ENCODE measurements around the gene ZRSR2. TPM values are rescaled to one million over a fixed set of nuclear protein-coding genes. Genes with fewer than 3 reads are reported as not detected.
"Not testable (repeated sequence)": the region's sequence is repeated elsewhere in the genome, so short reads cannot be mapped to it uniquely, and the experiment has no call there.

ZRSR2 gene, protein sequence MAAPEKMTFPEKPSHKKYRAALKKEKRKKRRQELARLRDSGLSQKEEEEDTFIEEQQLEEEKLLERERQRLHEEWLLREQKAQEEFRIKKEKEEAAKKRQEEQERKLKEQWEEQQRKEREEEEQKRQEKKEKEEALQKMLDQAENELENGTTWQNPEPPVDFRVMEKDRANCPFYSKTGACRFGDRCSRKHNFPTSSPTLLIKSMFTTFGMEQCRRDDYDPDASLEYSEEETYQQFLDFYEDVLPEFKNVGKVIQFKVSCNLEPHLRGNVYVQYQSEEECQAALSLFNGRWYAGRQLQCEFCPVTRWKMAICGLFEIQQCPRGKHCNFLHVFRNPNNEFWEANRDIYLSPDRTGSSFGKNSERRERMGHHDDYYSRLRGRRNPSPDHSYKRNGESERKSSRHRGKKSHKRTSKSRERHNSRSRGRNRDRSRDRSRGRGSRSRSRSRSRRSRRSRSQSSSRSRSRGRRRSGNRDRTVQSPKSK
- polyA plus RNA-seq (ENCODE audit: insufficient read length in 3 of 3) = 10 to 100 TPM; 15.4 to 22.6 (median 16.5) TPM
- long read RNA-seq, donor 1, partial matches to known transcripts = 0 of 1 reads
- long read RNA-seq, donor 1, other reads (novel, unspliced or antisense) = 0 of 1 reads
- long read RNA-seq, donor 2, partial matches to known transcripts = 0 of 1 reads
- long read RNA-seq, donor 2, other reads (novel, unspliced or antisense) = 0 of 1 reads
- long read RNA-seq, donor 3, partial matches to known transcripts = 0 of 1 reads
- long read RNA-seq, donor 3, other reads (novel, unspliced or antisense) = 0 of 1 reads
- long read RNA-seq, donor 4, partial matches to known transcripts = 0 of 20 reads
- long read RNA-seq, donor 4, other reads (novel, unspliced or antisense) = 20 of 20 reads
- long read RNA-seq, donor 5, partial matches to known transcripts = 0 of 1 reads
- long read RNA-seq, donor 5, other reads (novel, unspliced or antisense) = 0 of 1 reads
- long read RNA-seq, donor 6, partial matches to known transcripts = 0 of 3 reads
- long read RNA-seq, donor 6, other reads (novel, unspliced or antisense) = 0 of 3 reads
- long read RNA-seq, donor 7 = 0 reads
- long read RNA-seq, donor 8, partial matches to known transcripts = 0 of 1 reads
- long read RNA-seq, donor 8, other reads (novel, unspliced or antisense) = 0 of 1 reads
- long read RNA-seq, donor 9, partial matches to known transcripts = 0 of 3 reads
- long read RNA-seq, donor 9, other reads (novel, unspliced or antisense) = 0 of 3 reads
- long read RNA-seq, donor 10, partial matches to known transcripts = 0 of 2 reads
- long read RNA-seq, donor 10, other reads (novel, unspliced or antisense) = 0 of 2 reads
- long read RNA-seq, donor 11 = 0 reads
- long read RNA-seq, donor 12, partial matches to known transcripts = 0 of 3 reads
- long read RNA-seq, donor 12, other reads (novel, unspliced or antisense) = 0 of 3 reads
- long read RNA-seq, donor 13 = 0 reads
- long read RNA-seq, donor 14, partial matches to known transcripts = 5 of 7 reads
- long read RNA-seq, donor 14, other reads (novel, unspliced or antisense) = 0 of 7 reads
- long read RNA-seq, donor 15, partial matches to known transcripts = 0 of 1 reads
- long read RNA-seq, donor 15, other reads (novel, unspliced or antisense) = 0 of 1 reads
- long read RNA-seq, donor 16 = 0 reads

DNA sequence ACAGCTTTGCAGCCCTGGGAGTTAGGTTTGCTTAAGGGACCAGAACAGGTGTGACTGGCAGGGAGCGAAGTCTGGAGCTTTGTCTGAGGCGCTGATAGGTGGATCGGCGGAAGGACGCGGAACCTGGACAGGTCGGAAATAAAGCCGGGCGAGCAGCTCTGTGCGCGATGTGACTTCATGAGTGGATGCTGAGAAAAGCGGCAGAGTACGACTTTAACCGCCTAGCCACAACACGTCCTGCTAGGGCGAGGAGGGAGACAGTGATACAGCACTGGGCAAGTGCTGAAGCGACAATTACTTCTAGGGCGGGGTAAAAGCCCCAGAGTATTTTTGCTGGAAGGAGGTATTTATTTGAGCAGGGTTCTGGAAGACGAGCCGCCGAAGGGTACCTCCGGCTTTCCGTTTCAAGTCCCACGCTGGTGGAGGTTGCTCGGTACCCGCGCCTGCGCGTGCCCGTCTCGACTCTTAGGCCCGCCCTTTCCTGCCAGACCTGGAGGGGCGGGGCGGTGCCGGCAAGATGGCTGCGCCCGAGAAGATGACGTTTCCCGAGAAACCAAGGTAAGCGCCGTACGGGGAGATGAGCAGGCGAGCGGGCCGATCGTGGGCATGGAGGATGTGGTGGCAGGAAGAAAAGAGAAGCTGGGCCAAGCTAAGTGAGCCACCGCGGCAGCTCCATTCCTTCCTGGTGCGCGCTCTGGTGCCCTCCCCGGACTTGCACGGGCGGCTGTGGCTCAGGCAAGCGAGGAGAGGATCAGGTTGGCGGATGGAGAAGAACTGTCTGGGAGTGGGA lies at the start of gene ZRSR2:
Gene ZRSR2 (plus strand): TSS at position 506 of the 790 bp plus-strand sequence. CDS start 12 bp downstream, at position 518.
- DNase-seq = peak; percentile 85

- no peak for DNase-seq
These were observed 46.0 kb upstream of the ZRSR2 start for GRCh38 chrX:15744181-15744867.

DNA sequence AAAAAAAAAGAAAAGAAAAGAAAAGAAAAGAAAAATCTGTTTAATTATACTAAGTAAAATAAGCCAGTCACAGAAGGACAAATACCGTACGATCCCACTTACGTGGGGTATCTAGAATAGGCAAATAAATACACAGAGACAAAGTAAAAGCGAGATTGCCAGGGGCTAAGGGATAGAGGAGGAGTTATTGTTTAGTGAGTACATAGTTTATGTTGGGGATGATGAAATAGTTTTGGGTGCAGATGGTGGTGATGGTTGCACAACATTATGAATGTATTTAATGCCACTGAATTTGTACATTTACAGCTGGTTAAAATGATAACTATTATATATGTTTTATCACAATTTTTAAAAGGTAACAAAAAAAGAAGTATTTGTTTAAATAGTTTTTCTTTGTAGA lies 45.1 kb upstream of the ZRSR2 start:
- no peak for DNase-seq

GRCh38 chrX:15746651-15747050 lies 43.6 kb upstream of the ZRSR2 start:
- DNase-seq = not testable (repeated sequence)

DNA sequence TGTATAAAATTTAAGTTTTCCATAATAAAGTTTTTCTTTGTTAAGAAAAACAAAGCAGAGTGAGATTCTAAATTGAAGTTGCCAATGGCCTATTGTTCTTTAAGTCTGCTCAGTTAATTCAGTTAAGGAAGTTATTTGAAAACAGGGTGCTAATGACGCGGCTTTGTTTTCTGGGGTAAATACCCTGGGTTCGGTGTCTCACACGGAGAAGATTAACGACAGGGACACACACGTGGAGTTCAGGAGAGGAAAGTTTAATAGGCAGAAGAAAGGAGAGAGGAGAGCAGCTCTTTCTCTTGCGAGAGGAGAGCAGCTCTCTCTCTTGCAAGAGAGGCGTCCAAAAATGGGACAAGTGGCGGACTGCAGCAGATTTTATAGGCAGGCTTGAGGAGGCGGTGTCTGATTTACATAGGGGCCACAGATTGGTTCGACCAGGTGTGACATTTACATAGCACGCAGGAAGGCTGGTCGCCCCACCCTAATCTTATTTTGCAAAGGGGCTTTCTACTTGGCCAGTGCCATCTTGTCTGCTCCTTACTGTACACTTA lies 42.6 kb upstream of the ZRSR2 start:
- no peak for DNase-seq

DNA sequence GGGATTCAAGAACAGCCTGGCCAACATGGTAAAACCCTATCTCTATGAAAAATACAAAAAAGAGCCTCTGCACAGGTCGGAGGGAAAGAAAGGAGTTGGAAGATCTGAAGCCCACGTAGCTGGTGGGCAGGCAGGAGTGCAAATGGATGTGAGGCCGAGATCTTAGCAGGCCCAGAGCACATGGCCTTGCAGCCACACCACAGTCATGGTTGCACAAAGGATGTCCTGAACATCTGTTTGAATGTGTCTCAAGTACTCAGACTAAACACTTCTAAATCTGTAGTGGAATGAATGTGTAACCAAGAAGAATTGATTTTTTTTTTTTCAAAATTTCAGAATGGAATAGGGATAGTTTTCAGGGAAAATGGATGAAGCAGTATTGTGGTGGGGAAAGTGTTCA lies 41.4 kb upstream of the ZRSR2 start:
- no peak for DNase-seq

- DNase-seq = no peak
These were observed 40.4 kb upstream of the ZRSR2 start for GRCh38 chrX:15749642-15750610.

DNA sequence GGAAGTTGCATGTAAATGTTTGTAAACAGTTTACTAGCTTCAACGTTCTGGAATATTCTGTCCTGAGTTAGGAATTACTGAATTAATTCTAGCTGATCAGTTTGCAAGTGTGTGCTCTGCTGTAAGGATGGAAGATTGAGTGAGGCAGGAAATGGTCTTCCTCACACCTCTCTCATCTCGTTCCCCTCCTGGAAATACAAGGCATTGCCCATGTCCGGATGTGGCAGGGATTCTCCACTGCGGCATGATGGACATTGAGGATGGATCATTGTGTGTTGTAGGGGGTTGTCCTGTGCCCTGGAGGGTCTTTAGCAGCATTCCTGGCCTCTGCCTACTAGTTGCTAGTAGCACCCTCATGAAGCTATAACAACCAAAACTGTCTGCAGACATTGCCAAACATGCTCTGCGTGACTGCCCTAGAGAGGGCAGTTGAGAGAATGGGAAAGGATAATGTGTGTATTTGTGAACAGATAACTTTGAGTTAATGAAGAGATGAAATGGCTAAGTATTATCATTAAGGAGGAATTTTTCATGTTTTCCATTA lies 39.6 kb upstream of the ZRSR2 start:
- DNase-seq = no peak

- DNase-seq = no peak
These were observed 39.0 kb upstream of the ZRSR2 start for GRCh38 chrX:15751155-15751819.

- DNase-seq = no peak
These were observed 35.2 kb upstream of the ZRSR2 start for GRCh38 chrX:15755091-15755490.

DNA sequence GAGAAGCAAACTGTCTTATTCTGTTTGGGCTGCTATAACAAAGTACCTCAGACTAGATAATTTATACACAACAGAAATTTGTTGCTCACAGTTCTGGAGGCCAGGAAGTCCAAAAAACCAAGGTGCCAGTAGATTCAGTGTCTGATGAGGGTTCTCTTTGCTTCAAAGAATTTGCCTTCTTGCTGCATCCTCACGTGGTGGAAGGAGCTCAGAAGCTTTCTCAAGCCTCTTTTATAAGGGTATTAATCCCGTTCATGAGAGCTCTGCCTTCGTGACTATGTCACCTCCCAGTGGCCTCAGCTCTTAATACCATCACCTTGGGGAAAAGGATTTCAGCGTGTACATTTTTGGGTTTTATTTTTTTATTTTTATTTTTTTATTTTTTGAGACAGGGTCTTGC lies 32.1 kb upstream of the ZRSR2 start:
- DNase-seq = no peak

DNA sequence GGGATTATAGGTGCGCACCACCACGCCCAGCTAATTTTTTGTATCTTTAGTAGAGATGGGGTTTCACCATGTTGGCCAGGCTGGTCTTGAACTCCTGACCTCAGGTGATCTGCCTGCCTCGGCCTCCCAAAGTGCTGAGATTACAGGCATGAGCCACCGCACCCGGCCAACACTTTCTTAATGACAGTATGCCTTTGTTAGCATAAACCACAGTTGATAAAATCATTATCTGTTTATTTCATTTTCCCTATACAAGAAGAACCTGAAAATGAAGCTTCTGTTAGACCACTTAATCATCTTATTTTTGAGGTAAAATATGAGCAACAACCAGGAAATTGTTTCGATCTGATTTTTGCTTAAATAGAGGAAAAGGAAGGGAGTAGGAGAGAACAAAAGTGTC lies 30.4 kb upstream of the ZRSR2 start:
- DNase-seq = not testable (repeated sequence)

- peak; percentile 4 for DNase-seq
These were observed 28.6 kb upstream of the ZRSR2 start for GRCh38 chrX:15761564-15762191.

GRCh38 chrX:15769300-15769954 lies 20.9 kb upstream of the ZRSR2 start:
- no peak for DNase-seq

DNA sequence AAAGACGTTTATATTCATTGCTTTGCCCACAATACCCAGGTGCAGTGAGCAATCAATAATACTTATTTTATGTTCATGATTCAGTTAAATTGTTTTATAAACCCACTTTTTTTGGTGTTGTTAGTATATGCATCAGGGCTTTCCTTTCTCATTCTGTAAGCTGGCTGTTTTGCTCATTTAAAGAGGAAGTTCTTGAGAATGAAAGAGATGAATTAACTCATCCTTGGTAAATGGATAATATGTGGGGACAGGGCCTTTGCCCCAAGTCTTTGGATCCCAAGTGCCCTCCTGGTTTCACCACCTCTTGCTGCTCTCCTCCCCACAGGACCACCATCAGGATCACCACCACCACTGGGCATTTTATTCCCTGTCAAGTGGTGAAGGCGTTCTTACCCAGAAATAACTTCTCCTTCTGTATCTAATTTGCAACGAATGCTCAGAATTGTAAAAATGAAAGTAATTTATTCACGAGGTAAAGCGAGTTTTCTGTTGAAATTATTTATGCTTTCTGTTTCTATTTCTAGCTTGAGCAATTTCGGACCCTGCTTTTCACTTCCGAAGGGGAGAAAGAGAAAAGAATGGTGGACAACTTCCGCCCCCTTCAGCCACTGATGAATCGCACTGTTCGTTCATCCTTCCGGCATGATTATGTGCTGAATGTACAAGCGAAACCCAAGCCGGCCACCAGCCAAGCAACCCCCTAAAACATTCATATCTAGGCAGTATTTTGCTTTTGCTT lies 8.2 kb upstream of the ZRSR2 start:
- DNase-seq = no peak
